Activated gamma-delta T cell treated with anti-CD3 and anti-CD28 coated beads, Interleukin-2, amount 50 U/mL, for 16 hours (primary cell): Measurements from ENCODE around the gene SLC6A6.

Experiments
- DNase-seq: peaks from one replicate; pipeline ENCODE4 v3.0.0-alpha.2; 2020; ENCODE audit warnings: low read depth

The SLC6A6 gene

DNA sequence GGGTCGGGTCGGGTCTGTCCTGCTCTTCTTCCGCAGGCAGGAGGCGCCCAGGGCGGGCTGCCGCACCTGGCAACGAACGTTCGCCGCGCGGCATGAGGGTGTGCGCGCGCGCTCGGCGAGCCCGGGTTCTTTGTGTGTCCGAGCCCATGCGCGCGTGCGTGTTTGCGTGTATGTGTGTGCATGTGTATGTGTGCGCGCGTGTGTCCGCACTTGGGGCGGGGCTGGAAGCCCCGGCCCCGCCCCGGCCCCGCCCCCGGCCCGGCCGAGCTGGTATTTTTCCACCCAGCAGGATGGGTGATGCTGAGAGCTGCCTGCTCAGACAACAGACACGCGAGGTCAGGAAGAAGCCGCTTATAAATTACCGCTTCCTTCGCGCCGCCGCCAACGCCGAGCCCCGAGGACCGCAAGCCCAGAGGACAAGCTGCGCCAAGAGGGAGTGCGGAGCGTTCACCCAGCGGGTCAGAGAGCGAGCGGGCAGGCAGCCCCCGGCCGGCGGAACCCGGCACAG lies at the start of gene SLC6A6:
Gene SLC6A6, plus strand, starts transcription at position 303 of the 508 bp plus-strand sequence. CDS start 41,029 bp downstream, outside the sequence.
- peak; percentile 91 for DNase-seq

DNA sequence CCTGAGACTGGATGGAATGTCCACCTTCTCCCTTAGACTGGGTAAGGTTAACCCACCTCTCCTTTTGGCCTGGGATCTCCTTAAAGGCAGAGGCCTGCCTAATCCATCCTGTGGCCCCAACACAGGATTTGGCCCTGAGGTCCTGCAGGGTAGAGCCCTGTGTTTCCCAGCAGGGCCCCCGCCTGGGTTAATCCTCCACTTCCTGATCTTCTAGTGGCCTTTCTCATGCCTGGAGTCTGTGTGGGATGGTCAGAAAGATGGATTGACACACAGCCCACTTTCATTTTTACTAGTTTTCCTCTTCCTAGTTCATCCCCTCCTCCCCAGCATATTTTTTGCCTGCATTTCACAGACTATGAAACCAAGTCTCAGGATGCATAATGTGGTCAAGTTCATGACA lies 48.9 kb upstream of the SLC6A6 start:
- no peak for DNase-seq

DNA sequence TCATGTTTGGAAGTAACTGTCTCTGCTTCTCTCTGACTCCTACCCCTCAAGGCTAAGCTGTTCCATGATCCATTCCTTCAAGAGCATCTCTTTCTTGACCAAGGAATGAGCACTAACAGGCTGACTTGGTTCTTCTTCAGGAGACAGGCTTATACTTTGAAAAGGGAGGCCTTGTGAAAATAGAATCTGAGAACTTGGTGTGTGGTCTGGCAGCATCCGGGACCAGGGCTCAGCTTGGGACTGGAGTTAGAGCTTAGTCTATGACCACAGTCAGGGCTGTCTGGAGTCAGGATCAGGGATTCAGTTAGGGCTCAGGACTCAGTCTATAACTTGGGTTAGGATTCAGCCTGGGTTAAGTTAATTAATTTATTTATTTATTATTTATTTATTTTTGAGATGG lies 44.9 kb upstream of the SLC6A6 start:
- DNase-seq, result no peak

DNA sequence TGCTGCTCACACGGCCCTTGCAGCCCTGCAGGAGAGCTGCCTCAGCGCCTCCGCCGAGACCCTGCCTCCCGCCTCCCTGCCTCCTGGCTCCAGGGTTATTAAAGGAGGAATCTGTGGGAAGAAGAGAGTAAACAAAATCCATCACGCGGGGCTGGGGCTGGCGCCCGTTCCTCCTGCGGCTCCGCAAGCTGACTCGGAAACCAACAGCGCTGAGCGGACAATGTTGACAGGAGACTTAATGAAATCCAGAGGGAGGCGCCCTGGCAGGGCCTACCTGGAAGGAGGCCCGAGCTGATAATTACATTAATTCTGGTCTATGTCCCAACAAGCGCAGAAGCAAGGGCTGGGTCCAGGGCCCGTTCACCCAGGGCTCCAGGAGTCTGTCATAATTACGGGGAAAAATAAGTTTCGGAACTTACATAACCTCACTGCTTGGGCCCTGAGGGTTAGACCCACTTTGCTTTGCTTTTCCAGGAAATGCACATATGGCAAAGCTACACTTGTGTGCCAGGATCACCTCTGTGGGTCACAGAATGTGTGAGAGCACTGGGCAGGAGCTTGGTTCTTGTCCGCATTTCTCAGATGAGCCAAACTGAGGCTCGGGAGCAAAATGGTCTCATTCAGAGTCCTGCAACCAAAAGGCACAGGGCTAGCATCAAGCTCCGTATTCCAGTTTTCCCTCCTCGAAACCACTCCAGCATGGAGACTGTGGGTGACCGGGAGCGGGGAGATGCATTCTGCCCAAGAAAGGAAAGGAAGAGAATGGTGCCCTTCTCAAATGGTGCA lies 43.8 kb upstream of the SLC6A6 start:
- DNase-seq, result no peak

DNA sequence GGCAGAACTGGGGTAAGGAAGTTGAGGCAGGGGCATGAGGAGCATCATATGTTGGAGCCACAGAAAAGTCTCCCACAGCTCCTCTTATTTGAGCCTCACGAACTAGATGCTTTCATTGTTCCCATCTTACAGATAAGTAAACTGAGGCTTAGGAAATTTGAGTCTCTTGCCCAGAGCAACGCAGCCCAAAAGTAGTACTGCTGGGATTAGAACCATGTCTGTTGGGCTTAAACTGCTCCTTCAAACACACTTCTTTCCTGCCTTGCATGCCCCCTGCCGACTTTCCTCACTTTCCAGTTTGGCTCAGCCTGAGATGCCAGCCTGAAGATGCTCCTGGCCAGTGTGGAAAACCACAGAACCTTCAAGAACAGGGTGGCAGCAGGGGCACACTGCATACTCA lies 43.1 kb upstream of the SLC6A6 start:
- DNase-seq, result no peak

DNA sequence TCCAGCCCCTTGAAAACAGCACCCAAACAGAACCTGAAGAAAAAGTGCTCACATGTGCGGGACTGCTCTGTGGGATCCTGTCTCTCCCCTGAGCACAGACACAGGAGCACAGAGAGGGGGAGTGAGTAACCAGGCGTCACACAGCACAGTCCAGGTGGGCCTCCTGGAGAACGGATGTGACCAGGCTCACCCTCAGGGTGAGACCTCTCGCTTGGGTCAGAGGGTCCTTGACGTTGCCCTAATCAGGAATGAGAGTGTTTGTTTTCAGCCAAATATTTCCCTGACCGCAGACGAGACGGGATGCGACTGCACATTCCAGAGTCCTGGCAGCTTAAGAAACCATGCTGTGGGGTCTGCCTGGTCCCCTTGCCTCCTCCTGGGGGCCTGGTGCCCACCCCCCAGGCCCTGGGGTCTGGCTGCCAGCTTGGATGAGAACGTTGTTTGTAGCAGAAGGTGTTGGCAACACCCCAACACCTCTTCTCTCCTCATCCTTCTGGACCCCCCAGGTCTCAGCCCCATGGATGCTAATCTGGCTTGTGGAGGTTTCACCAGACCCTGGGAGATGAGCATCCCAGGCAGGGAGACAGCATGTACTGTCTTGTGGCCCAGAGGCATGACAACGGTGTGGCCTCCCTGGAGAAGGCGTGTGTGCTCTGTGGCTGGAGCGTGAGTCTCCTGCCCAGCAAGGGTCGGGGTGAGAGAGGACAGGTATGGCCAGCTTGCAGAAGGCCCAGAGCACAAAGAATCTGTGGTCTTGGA lies 42.1 kb upstream of the SLC6A6 start:
- no peak for DNase-seq

DNA sequence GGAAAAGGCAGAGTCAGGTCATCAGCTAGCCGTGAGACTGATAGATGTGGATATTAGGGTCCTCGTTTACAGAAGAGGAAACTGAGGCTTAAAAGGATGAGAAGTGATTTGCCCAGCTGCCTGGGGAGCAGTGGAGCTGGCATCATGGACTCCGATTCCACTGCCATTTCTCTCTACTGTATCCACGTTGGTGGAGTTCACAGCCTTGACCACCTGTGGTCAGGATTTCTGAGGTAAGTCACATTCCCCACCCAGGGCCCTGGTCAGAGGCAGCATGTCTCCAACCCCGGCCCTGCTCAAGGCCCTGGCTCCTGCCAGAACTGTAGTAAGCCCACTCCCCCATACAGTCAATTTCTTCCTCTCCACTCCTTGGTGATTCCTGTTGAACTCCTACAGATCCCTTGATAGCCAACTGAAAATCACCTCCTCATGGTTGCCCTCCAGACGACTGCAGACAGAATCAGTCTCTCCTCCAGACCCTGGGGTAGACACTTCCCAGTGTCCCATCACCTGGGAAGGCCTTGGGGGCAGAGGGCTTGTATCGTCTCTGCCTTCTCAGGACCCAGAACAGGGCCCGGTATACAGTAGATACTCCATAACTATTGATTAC lies 41.2 kb upstream of the SLC6A6 start:
- DNase-seq, result no peak

DNA sequence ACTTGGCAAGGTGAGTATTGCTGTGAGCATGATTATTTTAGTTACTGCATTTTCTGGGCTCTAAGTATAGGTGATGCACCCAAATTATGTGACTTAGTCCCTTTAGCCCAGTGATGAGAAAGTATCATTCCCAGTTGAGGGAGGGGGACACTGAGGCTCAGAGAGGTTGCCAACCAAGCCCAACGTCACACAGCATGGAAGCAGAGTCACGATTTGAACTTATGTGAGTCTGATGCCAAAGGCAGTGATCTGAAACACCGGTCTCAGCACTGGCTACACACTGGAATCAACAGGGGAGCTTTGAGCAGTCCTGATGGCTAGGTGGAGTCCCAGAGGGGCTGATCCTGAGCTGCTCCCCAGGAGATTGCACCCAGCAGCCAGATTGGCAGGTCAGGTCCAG lies 39.5 kb upstream of the SLC6A6 start:
- DNase-seq, result no peak

DNA sequence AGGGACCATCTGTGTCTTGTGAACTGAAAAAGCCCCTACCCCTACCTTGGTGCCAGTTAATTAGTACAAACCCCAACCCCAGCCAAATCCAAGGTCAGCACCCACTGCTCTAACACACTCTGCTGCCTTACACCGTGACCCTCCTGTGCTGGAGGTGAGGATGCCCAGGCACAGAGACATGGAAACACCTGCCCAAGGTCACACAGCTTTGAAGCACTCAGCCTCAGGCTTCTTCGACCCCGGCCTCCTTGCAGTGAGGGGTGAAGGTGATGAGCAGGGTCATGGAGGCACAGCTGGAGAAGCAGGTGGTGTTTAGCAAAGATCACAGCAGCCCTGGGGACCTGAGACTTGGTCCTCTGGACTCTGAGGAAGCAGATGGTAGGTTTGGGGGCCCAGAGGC lies 39.0 kb upstream of the SLC6A6 start:
- no peak for DNase-seq

DNA sequence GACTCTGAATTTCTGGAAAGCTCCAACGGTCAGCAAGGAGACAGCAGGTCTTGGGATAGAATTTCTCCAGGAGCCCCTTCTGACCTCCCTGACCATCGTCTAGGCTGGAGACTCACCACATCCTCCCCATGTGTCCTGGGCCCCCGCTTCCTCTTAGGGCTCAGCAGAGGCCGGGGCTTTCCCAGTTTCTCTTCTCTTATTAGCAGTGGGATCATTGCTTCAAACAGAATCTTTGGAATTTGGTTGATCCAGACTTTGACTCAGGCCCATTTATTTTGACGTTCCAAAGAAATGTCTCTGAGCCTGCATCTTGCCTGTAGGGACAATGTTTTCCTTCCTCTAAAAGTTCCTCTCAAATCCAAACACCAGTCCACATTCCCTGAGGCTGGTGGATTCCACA lies 38.4 kb upstream of the SLC6A6 start:
- no peak for DNase-seq

DNA sequence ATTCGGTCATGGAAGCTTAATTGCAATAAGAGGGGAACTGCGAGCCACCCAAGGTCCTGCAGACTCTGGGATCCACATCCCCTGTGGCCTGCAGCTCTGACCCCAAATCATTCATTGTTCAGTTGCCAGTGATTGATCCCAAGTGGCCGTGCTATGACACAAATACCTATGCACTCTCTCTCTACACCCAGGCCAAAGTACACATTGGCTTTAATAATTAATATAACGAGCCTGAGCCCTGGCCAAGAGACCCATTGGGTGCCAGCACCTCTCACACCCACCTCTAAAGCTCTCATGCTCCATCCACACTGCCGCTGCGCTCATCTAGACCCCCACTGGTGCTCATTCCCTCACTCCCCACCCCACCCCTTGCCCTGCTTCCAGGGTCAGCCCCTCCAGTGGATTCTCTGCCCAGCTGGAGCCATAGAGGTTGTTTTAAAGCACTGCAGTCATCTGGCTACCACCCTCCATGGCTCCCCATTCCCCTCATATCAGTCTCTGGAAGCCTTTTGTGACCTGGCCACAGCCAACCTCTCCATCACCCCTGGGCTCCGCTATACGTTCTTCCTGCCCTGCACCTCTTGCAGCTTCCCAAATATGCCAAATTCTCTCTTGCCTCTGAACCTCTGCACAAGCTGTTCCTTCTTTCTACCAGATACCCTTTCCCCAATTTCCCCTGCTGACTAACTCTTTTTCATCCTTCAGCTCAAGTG lies 37.7 kb upstream of the SLC6A6 start:
- DNase-seq, result no peak

DNA sequence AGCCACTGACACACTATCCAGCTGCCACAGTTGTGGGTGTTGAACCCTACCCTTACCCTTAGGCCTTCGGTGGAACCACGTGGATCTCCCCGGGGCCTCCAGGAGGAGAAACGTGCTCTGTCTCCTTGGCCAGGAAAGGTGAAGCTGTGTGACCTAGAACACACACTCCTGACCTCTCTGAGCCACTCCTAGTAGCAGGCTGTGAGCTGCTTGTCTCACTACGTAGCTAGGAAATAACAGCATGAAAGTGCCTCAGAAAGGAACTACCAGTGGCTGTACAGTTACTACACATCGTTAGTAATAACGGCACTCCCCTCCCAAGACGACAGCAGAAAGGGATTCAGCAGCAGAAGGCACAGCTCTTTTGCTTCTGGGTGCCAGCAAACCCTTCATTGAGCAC lies 36.2 kb upstream of the SLC6A6 start:
- no peak for DNase-seq

DNA sequence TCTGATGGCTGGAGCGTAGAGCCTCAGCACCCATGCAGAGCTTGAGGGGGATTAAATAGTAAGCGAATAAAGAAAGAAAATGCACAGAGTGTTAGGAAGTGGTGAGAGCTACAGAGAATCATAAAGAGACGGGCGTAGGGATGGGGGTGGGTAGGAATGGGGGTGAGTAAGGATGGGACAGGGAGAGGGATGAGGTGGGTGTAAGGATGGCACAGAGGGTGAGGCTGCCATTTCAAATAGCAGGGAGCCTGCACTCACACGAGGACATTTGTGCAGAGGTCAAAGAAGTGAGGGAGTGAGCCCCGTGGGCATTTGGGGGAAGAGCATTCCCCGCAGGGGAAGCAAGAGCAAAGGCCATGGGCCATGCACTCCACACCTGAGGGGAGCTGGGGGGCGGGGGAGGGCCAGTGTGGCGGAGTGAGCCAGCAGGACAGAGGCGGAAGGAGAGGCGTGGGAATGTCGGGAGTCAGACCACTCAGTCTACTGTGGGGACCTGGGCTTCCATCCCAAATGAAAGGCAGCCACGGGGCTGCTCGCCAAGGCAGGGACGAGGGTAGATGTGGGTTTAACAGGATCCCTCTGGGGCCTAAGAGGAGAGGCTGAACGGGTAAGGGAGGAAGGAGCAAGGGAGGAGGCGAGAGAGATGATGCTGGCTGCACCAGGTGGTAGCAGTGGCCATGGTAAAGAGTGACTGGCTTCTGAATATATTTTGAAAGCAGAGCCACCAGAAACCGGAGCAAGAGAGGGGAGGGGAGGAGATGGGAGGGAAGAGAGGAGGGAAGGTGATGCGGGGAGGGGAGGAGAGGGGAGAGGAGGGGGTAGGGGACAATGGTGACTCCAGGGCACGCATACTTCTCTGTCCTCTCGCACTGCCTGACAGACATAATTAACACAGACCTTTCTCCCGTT lies 35.2 kb upstream of the SLC6A6 start:
- no peak for DNase-seq

DNA sequence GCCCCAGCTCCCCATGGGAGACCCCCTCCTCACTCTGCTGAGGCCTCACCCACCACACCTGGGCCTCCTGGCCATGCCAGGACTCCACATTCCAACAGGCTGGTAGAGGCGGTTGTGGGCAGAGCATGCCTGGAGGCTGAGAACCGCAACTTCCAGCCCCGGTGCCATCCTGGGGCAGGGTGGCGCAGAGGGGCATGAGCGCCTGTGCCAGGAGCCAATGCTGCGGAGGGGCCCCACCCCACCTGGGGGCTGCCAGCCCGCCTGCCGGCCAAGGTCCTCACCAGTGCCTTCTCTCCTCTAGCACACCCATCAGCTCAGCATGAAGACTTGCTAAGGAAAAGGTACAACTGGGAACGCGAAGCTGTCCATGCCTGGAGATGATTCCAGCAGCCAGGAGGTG lies 34.3 kb upstream of the SLC6A6 start:
- DNase-seq, result no peak

DNA sequence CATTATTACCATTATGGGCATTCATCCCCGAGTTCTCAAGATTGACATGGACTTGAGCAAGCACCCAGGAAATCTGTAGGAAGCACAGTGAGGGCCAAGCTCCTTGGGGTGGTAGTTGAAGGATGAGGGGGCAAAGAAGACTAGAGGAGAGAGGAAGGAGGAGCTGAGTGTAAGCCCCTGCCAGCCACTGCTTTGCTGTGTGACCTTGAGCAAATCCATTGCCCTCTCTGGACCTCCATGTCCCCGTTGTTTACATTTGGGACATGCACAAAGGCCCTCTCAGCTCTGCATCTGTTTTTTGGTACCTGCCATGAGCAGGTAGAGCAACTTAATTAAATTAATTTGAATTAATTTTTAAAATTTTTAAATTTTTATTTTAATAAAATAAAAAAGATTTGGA lies 33.5 kb upstream of the SLC6A6 start:
- no peak for DNase-seq

DNA sequence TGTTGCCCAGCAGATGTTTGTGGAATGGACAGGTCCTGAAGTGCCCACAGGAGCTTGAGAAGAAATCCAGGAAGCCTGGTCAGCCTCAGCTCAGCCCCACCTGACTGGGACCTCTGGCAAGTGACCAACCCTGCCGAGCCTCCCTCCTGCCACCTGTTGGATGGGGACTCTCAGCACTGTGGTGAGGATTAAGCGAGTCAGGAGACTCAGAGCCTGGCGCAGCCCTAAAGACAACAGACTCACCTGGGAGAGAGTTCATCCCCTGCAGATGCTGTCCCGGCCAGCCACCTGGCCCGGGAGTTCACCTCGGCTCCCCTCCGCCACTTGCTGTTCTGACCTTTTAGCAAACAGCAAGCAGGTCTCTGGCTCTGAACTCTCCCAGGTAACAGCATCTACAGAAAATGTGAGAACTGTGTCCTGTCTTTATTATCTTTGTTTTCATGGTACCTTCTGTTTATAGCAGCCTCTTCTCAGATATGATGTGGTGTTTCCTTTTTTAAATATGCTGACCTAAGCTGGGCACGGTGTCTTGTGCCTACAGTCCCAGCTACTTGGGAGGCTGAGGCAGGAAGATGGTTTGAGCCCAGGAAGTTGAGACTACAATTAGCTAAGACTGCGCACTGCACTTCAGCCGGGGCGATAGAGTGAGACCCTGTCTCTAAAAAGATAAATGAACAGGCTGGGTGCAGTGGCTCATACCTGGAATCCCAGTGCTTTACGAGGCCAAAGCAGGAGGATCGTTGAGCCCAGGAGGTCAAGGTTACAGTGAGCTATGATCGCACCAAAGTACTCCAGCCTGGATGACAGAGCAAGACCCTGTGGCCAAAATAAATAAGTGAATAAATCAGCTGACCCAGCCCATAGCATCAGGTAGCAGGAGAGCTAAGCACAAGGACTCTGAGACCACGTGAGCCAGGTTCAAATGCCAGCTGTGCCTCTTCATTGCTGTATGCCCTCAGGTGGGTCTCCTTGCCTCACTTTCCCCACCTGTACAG lies 32.4 kb upstream of the SLC6A6 start:
- no peak for DNase-seq

DNA sequence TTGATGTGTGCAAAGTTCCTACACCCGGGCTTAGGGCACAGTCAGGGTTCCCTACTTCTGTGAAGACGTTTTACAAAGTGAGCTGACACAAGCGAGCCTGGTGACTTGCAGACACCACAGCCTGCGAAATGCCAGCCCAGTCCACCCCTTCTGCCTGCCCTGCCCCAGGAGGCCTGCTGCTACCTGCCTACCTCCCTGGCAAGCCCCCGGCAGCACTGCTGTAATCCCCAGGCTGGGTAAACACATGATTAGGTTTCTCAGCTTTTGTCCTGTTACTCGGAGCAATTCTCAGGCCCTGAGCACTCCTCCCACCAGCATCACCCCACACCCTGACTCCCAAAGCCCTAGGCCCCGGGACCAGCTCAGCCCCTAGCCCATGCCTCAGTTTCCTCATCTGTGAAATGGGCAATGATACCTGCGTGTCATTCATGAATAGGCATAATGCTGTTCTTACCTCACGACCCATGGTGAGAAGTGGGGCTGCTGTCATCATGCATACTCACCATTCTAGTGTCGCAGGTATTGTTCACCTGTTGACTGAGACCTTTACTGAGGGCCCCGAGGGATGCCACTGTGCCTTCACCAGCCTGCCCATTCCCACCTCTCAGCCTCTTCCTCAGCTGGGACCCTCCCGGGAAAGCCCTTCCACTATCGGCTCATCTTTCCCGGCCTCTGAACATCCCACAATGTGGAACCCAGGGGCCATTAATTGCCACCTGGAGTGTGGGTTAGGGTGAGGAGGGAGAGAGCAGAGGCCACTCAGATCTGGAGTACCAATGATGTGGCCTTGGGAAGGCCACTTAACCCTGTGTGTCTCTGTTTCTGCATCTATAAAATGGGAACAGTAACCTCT lies 31.5 kb upstream of the SLC6A6 start:
- no peak for DNase-seq

DNA sequence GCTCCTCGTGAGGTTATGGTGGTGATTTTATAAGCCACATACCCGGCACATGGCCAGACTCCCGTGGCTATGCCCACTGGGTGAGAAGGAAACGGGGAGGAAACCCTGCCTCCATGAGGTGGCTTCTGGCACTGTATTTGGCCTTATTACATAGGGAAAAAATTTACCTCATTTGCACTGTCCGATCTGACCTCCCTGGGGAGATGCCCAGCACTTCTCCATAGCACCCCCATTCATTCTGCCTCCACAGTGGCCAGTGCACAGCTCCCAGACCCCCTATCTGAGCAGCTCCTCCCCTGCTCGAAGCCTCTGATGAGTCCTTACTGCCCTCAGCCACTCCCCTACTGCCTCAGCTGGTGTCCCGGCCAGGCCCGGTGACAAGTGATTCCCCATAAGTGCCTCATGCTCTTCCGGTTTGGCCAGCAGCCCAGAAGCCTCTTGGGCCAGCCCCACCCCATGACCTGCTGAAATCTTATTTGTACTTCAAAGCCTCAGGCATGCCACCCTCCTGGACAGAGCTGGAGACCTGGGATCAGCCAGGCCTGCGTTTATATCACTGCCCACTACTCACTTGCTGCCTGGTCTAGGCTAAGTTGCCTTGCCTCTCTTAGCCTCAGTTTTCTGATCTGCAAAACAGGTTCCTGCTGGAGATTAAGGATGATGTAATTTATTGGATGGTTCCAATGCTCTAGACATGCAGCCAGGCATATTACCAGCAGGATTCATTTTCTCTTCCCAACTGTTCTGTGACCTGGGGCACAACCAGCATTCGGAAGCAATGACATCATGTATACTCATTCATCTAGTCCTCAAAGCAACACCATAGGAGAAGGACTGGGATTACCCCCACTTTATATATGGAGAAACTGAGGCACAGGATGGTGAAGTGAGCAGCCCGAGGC lies 30.6 kb upstream of the SLC6A6 start:
- no peak for DNase-seq
